NCI-H510A (cell line): ENCODE data around the gene ANO2.

Experiments used
- DNase-seq: peaks from one replicate; lab custom pipeline; 2025; lab: John Stamatoyannopoulos, UW

Gene ANO2

DNA sequence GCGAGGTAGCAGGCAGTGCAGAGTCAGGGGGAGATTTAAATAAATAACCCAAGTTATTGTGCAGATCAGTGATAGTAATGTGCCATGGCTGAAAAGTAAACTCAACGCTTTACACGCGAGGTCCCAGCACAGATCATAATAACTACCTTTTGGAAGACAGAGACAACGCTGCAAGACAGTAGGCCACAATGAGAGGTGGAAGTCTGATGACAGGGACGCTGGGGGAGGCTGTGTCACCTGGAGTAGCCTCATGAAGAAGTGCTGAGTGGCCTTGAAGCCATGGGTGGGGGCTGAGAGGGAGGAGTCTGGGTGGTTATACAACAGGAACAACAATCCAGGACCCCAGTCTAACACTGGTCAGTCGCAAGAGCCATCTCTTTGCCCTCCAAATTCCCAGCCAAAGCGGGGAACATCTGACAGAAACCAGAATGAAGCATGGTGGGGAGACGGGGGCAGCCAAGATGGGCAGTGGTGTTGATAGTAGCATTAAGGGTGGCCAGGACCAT lies 28.2 kb downstream of the ANO2 start:
- DNase-seq, result no peak

DNA sequence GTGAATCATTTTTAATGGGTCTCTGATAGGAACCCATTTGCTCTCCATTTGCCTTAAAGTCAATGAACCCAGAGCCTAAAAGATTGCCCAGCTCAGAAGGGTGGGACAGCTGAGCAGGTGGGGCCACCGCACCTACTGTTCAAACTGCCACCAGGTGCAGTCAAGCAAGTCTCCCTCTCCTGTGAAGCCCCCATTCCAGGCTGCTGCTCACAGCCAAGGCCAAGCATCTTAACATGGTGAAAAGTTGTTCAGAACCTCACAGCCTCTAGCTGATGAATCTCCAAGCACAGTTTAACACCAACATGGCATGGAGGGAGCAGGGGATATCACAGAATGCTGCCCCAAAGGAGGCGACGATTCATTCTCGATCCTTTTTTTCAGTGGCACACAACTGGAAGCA lies 29.5 kb downstream of the ANO2 start:
- DNase-seq, result no peak

DNA sequence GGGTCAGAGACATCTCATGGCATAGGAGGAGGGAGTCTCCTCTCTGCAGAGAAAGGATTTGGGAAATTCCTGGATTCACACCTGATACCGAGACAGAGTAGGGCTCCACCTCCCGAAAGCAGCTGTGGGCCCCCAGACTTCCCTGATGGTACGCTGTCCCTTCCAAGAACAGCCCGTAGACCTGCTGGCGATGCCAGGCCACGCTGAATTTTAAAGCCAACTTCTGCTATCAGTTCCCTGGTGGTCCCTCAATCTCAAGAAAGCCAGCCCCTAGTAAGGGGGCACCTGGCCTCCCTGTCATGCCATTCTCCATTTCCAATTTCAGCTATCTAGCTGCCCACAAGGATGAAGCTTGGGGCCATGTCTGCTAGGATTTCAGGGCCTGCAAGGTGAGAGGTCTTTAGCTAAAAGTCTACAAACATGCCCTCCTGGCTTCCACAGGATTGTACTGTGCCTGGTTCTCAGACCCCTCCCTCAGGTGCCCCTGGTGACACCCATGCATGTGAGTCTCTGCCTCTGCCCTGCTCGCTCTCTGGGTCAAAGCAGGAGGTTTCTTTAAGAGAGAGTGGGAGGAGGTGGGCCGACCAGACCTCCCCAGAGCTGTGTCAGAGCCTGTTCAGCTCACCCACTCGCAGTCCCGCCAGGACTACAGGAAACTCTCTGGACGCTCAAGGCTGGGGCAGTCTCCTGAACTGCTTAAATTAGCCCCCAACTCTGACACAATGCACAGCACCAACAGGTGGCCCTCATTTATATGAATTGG lies 30.5 kb downstream of the ANO2 start:
- no peak for DNase-seq

DNA sequence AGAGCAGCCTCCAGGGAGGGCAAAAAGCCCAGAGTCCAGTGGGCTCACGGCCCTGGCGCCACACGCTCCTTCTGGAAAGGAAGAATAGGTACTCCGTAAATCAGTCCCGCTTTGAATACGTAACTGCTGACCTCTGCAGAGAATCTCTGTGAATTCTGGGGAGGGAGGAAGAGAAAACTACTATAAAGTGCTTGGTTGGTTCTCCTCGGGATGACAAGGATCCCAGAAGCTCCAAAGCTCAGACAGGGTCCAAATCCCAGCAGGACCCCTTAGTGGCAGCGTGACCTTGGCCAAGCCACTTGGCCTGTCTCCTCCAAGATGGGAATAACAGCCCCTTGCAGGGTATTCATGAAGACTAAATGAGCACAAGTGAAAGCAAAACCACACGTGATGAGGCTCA lies 31.7 kb downstream of the ANO2 start:
- no peak for DNase-seq

DNA sequence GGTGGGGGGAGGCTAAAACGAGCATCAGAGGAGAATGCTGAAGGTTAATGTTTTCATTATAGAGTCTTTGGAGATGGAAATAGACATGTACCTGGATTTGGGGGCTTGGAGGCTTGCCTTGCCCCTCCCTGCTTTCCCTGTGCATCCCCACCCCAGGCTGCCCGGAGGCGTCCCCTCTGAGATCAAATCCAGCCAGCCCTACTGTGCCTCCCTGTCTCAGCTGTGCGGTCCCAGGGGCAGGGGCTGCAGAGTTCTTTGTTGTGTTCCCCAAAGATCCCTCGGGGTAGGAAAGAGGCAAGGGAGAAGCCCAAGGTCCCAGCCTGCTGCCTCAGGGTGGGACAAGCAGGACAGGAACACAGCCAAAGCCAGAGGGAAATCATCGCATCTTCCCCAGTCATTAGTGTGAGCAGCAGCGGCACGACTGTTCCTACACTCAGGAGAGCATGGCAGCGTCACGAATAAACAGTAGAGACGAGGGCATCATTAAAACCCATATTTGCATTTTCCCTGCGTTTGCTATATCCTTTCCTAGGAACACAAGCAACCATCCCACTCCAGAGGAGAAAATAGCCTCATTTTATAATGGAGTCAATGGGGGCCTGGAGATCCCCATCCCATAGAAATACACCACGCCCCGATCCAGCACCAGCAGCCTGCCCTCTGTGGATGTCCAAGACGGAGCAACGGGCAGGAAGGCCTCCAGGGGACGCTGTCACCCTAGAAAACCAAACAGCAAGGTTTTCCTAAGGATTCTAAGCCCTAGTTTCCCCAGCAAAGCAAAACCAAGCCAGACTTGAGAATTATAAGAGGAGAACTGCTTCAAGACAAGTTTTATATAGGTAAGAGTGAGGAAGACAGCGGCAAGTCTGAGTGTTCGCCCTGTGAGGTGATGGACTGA lies 32.4 kb downstream of the ANO2 start:
- no peak for DNase-seq

DNA sequence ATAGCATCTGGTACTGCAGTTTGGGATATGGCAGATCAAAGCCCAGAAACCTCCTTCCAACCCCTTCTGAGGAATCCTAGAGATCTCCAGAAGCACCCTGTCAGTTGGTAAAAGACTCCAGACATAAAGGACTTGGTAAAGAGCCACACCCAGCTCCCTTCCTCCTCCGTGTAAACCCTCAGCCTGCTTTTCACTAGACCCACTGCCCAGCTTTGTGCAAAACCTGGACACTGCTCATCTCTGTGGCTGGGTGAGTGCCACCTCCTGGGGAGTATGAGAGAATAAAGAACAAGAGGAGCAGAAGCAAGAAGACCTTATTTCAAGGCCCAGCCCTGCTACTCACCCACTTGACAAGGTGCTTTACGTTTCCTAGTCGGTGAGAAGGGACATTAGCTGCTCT lies 33.0 kb downstream of the ANO2 start:
- no peak for DNase-seq

DNA sequence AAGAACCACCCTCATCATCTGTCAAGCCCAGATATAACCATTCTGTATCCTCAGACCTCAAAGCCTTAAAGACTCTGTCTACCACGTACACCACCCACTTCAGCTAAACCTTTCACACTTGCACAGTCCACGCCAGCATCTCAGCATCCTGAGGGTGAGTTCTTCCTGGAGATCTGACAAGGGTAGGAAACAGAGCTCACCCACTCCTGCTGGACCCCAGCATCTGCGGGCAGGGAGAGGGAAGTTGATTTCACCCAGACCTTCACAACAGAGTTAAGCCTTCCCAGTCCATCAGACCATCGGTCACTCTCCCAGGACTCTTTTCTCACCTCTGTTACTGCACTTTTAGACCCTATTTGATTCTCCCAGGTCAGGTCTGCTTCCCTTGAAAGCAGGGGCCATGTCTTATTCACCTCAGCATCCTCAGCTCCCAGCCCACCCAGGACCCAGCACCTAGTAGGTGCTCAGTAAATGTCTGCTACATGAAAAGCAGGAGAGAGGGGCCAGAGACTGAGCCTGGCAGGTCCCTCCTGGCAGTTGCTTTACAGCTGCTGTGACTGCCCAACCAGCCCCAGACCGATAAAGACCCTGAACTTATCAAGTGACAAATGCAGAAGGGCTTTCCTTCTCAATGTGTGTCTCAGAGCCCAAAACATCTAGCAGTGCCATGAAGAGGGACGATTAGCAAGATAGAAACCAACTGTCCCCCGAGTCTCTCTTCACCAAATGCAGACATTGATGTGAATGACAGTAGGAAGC lies 34.1 kb downstream of the ANO2 start:
- no peak for DNase-seq

DNA sequence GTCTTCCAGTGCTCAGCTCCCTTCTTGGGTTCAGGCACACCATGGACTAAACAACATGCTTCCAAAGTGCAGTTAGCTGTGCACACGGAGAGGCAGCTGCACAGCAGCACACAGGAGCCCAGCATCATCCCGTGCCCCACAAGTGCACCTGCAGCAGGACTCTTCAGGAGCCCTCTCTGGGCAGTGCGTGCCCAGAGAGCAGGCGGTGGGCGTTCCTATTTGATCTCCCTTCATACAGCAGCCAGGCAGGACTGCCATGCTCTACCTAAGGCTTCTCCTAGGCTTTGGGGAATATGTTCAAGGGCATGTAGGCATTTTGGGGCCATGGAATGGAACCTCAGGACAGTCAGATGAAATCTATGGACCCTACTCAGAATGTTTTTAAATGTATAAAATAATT lies 35.5 kb downstream of the ANO2 start:
- DNase-seq, result no peak

DNA sequence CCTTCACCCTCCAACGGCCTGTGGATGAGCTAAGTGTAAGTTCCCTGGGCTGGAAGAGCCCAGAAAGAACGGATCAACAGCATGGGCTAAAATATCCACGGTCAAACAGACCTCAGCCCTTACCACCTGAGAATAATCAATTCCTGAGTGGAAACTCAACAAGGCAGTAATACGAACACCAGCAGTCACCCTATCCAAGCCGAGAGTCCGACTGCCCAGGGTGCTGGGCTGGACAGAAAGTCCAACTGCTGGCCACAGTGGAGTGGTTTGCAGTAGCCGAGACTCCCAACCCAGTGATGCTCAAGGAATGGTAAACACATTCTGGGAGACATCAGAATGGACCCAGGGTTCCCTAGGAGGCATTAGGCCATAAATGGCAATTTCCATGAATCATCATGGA lies 36.8 kb downstream of the ANO2 start:
- no peak for DNase-seq

DNA sequence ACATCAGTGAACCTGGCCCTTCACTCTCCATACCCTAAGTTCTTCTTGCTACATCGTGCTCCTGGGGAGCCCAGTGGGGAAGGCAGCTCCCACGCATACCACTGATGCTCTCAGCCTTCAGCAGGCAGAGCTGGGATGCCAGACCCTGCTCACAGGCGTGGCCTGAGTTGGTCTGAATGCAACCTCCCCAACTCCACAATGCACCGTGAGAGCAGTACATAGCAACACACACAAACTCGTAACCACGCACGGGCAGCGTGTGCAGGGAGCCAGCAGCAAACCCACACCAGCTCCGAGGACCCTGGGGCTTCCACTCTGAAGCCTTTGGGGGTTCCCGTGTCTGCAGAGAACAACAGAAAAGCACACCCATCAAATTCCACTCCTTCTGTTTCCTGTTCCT lies 37.3 kb downstream of the ANO2 start:
- no peak for DNase-seq

DNA sequence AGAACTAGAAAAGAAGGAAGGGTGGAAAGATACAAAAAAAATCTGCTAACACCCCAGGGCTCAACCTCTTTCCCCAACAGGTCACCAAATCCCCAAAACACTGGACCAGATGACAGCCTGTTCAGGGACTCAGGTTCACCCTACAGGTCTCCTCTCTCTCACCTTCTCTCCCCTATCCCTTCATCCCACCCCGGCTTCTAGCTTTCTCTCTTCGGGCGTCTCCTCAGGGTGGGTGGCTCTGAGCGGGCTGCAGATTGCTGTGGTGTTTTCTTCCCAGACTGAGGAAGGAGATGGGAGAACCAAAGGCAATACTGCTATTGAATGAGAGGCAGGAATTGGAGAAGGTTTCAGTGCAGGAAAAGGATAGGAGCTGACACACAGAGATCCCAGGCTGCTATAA lies 39.3 kb downstream of the ANO2 start:
- DNase-seq, result no peak

DNA sequence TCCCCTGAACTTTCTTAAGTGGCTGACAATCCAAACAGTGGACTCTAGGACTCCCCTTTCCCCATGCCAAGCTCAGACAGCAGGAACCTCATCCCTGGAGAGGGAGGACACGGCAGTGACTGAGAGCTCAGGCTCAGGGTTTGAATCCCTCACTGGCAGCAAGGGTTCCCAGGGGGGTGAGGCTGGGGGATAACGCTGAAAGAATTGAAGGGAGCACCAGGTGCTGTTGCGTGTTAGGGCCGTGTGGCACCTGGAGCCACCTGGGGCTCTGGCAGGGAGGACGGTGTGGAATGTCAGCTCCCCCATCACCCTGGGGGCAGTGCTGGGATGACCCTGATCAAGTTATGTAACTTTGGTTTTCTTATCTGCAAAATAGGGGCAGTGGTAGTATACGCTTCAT lies 40.1 kb downstream of the ANO2 start:
- no peak for DNase-seq

DNA sequence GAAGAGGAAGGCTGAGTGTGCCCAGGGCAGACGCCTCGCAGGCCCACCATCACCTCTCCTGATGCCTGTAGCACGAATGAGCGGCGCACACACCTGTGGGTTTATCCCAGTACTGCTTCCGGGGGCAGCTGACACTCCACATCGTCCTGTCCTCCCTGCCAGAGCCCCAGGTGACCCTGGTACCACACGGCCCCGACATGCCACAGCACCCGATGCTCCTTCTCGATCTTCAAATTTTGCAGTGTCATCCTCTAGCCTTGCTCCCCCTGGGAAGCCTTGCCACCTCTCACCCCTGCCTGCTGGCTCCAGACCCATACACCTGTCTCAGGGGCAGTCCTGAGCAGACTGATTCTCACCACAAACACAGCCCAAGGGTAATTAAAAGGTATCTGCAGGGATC lies 40.6 kb downstream of the ANO2 start:
- DNase-seq, result no peak

DNA sequence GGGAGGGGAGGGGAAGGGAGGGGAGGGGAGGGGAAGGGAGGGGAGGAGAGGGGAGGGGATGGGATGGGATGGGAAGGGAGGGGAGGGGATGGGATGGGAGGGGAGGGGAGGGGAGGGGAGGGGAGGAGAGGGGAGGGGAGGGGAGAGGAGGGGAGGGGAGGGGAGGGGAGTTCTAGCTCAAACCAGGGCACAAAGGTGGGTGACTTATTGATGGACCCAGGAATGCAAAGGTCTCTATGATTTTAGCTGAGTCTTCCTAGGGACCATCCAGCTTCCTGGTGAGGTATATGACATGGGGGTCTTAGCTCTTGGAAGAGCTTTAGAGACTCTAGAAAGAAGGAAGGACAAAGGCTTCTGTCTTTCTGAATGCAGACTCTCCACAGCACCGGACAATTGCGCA lies 42.3 kb downstream of the ANO2 start:
- no peak for DNase-seq

DNA sequence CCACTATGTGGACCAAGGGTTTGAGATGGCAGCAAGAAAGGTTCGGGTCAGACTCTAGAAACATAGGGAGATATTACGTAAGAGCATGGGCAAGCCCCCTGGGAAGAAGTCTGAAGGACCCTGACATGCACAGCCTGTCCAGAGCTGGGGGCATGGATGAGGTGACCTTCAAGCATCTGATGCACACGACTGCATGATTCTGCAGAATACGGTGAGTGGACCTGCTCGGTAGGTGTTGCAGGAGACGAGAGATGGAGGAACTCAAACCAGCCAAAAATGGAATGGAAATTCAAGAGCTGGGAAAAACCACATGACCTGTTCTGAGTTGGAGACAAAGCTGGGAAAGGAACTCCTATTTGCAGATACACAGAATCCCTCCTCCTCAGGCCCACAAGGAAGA lies 43.6 kb downstream of the ANO2 start:
- DNase-seq, result no peak

DNA sequence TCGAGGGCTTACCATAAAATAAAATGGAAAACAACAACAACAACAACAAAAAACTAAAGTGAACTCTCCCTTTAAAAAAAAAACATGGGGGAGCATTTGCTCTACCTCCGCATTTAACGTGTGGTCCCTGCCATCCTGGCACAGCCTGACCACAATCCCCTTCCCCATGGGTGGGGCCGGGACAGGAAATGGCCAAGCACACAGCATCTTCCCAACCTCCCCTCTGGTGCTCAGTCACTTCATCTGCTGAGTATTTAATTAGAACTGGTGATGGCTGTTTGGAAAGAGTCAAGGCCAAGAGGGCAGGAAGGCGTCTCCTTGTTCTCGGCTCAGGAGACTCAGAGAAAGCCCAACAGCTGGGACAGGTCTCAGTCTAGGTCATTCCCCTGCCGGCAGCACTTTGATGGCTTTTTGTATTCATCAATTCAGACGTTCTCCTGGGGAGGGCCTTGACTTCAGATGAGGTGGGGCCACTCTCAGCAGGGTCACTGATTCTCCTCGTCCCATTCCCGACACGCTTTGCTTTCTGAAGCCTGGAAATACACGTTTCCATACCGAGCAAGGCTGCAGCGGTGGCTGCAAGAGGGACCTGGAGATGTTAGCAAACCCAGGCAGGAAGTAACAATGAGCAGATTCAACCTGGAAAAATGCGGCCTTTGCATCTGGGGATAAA lies 44.4 kb downstream of the ANO2 start:
- no peak for DNase-seq

DNA sequence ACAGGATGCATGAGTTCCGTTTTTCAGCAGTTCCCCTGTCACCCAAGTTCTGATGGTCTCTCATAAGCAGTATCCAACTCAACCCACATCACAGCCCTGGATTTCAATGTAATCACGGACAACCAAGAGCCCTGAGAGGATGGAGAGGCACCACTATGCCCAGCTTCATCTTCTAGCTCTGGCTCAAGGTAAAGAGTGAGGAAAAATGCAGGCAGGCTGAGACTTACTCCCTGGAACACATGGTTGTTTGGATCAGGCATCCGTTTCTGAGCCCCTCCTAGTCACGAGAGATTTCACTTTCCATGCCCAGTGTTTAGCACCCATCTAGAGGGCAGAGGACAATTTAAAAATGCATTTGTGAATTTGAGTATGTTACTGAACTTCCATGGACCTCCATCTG lies 45.0 kb downstream of the ANO2 start:
- no peak for DNase-seq

DNA sequence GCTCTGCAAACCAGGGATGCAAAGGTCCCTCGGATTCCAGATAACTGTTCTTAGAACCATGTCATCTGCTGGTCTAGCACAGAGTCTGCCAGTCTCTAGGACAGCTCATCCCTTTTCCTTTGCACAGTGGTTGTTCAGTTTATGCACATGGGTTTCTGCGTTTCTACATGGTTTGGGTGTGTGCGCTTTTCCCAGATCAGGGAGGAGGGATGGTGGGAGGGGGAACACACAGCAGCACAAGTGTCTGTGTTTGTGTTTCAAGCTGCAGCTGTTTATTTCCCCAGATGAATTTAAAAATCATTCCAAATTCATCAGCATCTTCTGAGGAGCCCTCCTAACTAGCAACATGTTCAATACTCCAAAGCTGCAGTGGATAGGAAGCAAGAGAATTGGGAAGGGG lies 45.4 kb downstream of the ANO2 start:
- no peak for DNase-seq

DNA sequence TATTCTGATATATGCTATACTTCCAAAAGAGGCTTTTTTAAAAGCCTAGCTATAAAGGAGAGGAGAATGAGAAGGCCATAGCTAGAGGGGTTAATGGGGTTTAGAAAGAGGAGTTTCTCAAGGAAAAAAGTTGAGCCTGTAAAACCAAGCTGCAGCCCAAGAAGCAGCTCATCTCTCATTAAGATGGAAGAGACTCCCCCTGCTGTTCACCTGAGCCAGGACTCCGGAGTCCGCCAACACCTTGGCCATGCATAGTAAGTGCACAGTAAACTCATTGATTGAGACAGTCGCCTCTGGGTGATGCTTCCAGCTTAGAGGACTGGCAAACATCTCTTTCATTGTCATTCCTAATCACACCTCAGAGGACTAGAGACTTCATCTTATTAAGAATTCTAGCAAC lies 46.2 kb downstream of the ANO2 start:
- DNase-seq, result no peak

DNA sequence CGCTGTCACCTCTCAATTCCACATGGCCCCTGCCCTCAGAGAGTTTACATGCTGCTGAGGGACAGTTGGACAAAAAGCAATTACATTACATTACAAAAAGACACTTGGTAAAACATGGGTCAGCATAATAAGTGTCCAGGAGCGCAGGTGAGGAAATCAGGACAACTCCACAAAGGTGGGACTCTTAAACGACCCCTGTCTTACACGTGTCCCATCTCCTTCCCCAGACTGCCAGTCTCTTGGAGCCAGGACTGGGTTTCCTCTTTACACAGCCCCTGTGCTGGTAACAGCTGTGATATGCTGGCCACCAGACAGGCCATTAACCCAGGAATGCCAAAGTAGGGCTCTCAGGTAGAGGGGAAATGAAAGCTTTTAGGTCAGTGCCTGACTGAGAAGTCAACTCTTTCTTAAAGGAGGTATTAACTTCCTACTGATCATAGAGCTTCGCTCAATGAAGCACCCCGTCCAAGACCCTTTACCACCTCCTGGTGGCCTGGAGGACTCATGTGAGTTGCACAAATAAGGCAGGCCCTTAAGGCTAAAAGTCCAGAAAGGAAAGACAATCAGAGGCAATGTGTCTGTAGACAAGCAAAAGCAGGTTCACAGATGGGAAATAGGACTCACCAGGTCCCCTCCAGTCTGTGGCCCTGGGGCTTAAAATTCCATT lies 55.5 kb downstream of the ANO2 start:
- DNase-seq, result no peak

DNA sequence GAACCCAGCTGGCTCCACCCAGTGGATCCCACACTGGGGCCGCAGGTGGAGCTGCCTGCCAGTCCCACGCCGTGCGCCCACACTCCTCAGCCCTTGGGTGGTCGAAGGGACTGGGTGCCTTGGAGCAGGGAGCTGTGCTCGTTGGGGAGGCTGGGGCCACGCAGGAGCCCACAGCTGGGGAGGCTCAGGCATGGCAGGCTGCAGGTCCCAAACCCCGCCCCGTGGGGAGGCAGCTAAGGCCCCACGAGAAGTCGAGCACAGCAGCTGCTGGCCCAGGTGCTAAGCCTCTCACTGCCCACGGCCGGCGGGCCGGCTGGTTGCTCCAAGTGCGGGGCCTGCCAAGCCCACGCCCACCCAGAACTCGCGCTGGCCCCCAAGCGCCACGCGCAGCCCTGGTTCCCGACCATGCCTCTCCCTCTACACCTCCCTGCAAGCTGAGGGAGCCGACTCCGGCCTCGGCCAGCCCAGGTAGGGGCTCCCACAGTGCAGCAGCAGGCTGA lies 56.2 kb downstream of the ANO2 start:
- DNase-seq, result no peak
